ENCODE measurements around the gene TGM2. TPM values are rescaled to one million over a fixed set of nuclear protein-coding genes. Genes with fewer than 3 reads are reported as not detected.

Gene TGM2
- total and polyA plus RNA-seq, 2 donors from 2014 or later: 44.6 to 611 TPM

GRCh38 chr20:38208523-38208922 is 43.5 kb upstream of the TGM2 start:
- no peaks in the 10 kb centered on the region for H3K27me3 ChIP-seq (ENCODE audit: control insufficient read depth, insufficient read depth, low read length)
- H3K36me3 ChIP-seq (ENCODE audit: control insufficient read depth in 2 of 3, insufficient read depth in 3 of 3, low read length in 3 of 3): no peaks in the 10 kb centered on the region
- H3K9ac ChIP-seq (ENCODE audit: low read length in 3 of 3): no peak overlapping the region
- H3K9me3 ChIP-seq (ENCODE audit: control insufficient read depth in 2 of 3, insufficient read depth in 1 of 3, low read length in 3 of 3): no peaks in the 10 kb centered on the region
- H3K4me3 ChIP-seq (ENCODE audit: low read length in 3 of 3): no peak overlapping the region
- intact Hi-C loops (cut with DNase I): no loop called here
- TF ChIP-seq, protein P1, sequence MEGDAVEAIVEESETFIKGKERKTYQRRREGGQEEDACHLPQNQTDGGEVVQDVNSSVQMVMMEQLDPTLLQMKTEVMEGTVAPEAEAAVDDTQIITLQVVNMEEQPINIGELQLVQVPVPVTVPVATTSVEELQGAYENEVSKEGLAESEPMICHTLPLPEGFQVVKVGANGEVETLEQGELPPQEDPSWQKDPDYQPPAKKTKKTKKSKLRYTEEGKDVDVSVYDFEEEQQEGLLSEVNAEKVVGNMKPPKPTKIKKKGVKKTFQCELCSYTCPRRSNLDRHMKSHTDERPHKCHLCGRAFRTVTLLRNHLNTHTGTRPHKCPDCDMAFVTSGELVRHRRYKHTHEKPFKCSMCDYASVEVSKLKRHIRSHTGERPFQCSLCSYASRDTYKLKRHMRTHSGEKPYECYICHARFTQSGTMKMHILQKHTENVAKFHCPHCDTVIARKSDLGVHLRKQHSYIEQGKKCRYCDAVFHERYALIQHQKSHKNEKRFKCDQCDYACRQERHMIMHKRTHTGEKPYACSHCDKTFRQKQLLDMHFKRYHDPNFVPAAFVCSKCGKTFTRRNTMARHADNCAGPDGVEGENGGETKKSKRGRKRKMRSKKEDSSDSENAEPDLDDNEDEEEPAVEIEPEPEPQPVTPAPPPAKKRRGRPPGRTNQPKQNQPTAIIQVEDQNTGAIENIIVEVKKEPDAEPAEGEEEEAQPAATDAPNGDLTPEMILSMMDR (IDR thresholded peaks at IDR 0.05; ENCODE audit: borderline replicate concordance, extremely low read depth, insufficient read depth): no peak
- no peak for FAIRE-seq
- H3K4me1 ChIP-seq (ENCODE audit: control insufficient read depth in 2 of 3, insufficient read depth in 2 of 3, low read depth in 1 of 3, low read length in 3 of 3): no peaks in the 10 kb centered on the region
- H3K27ac ChIP-seq (ENCODE audit: low read depth in 2 of 2, low read length in 2 of 2): no peak overlapping the region
- DNase-seq: no peak

GRCh38 chr20:38208088-38208487 is 43.0 kb upstream of the TGM2 start:
- Histone ChIP-seq H3K9ac (ENCODE audit: low read length in 3 of 3) (no peak overlapping the region), H3K9me3 (ENCODE audit: control insufficient read depth in 2 of 3, insufficient read depth in 1 of 3, low read length in 3 of 3) (no peaks in the 10 kb centered on the region), H3K4me3 (ENCODE audit: low read length in 3 of 3) (no peak overlapping the region), H3K27ac (ENCODE audit: low read depth in 2 of 2, low read length in 2 of 2) (no peak overlapping the region), H3K27me3 (ENCODE audit: control insufficient read depth, insufficient read depth, low read length) (no peaks in the 10 kb centered on the region), H3K4me1 (ENCODE audit: control insufficient read depth in 2 of 3, insufficient read depth in 2 of 3, low read depth in 1 of 3, low read length in 3 of 3) (no peaks in the 10 kb centered on the region), H3K36me3 (ENCODE audit: control insufficient read depth in 2 of 3, insufficient read depth in 3 of 3, low read length in 3 of 3) (no peaks in the 10 kb centered on the region)
- DNase-seq: peak in 1 of 5 donors; percentile 5
- intact Hi-C loops (cut with DNase I): no loop called here
- no peak for FAIRE-seq
- TF ChIP-seq, protein P1 (IDR thresholded peaks at IDR 0.05; ENCODE audit: borderline replicate concordance, extremely low read depth, insufficient read depth): no peak

GRCh38 chr20:38207621-38208020 is 42.6 kb upstream of the TGM2 start:
- no peak for DNase-seq
- no peak for FAIRE-seq
- TF ChIP-seq, protein P1 (IDR thresholded peaks at IDR 0.05; ENCODE audit: borderline replicate concordance, extremely low read depth, insufficient read depth): no peak

DNA sequence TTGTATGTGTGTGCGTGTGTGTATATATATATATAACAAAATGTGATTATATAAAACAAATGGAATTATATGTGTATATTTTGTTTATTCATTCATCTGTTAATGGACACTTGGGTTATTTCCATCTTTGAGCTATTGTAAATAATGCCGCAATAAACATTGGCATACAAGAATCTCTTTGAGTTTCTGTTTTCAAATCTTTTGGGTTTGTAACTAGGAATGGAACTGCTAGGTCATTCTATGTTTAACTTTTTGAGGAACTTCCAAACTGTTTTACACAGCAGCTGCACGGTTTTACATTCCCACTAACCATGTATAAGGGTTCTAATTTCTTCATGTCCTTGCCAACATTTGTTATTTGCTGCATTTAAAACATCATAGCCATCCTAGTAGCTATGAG is 39.9 kb upstream of the TGM2 start:
- TF ChIP-seq, protein P1 (IDR thresholded peaks at IDR 0.05; ENCODE audit: borderline replicate concordance, extremely low read depth, insufficient read depth): no peak
- intact Hi-C loops (cut with DNase I): no loop called here
- H3K27me3 ChIP-seq (ENCODE audit: control insufficient read depth, insufficient read depth, low read length): no peaks in the 10 kb centered on the region
- no peak for DNase-seq
- no peak overlapping the region for H3K9ac ChIP-seq (ENCODE audit: low read length in 3 of 3)
- no peaks in the 10 kb centered on the region for H3K4me1 ChIP-seq (ENCODE audit: control insufficient read depth in 2 of 3, insufficient read depth in 2 of 3, low read depth in 1 of 3, low read length in 3 of 3)
- no peaks in the 10 kb centered on the region for H3K36me3 ChIP-seq (ENCODE audit: control insufficient read depth in 2 of 3, insufficient read depth in 3 of 3, low read length in 3 of 3)
- FAIRE-seq: no peak
- no peak overlapping the region for H3K27ac ChIP-seq (ENCODE audit: low read depth in 2 of 2, low read length in 2 of 2)
- no peaks in the 10 kb centered on the region for H3K9me3 ChIP-seq (ENCODE audit: control insufficient read depth in 2 of 3, insufficient read depth in 1 of 3, low read length in 3 of 3)
- H3K4me3 ChIP-seq (ENCODE audit: low read length in 3 of 3): no peak overlapping the region

More at GRCh38 chr20:38207621-38208020, 42.6 kb upstream of the TGM2 start:
- H3K9me3 ChIP-seq (ENCODE audit: control insufficient read depth in 2 of 3, insufficient read depth in 1 of 3, low read length in 3 of 3): no peaks in the 10 kb centered on the region
- no peaks in the 10 kb centered on the region for H3K36me3 ChIP-seq (ENCODE audit: control insufficient read depth in 2 of 3, insufficient read depth in 3 of 3, low read length in 3 of 3)
- no peak overlapping the region for H3K27ac ChIP-seq (ENCODE audit: low read depth in 2 of 2, low read length in 2 of 2)
- H3K4me1 ChIP-seq (ENCODE audit: control insufficient read depth in 2 of 3, insufficient read depth in 2 of 3, low read depth in 1 of 3, low read length in 3 of 3): no peaks in the 10 kb centered on the region
- no peaks in the 10 kb centered on the region for H3K27me3 ChIP-seq (ENCODE audit: control insufficient read depth, insufficient read depth, low read length)
- intact Hi-C loops (cut with DNase I): no loop called here
- no peak overlapping the region for H3K4me3 ChIP-seq (ENCODE audit: low read length in 3 of 3)
- H3K9ac ChIP-seq (ENCODE audit: low read length in 3 of 3): no peak overlapping the region

Measured in kidney (tissue), 14 donors.